K562 (cell line): ENCODE measurements around the gene SH3BP2. TPM values are rescaled to one million over a fixed set of nuclear protein-coding genes. Genes with fewer than 3 reads are reported as not detected.

Source experiments
- CBX1 ChIP-seq: sonication (generic); IDR thresholded peaks from 2 replicates; pipeline ENCODE4 v1.6.1; 2016; ENCODE audit warnings: antibody characterized with exemption, low read depth, mild to moderate bottlenecking
- CREB1 ChIP-seq, 2 experiments: sonication (generic) in 1 of 2; formaldehyde crosslinking in 1 of 2; IDR thresholded peaks; 2 replicates each; pipeline versions ENCODE4 v1.6.1 to v1.8.0; 2012 to 2022; ENCODE audit warnings: inconsistent platforms in 1 of 2, mild to moderate bottlenecking in 1 of 2, missing genetic modification reagents in 1 of 2, moderate library complexity in 1 of 2
- EP300 ChIP-seq: IDR thresholded peaks from 2 replicates; pipeline ENCODE4 v1.6.1; 2012; ENCODE audit warnings: low read length, improper control_type of control experiment
- ESRRB ChIP-seq: fragments of 250-450 bp; sonication (Bioruptor Pico); IDR thresholded peaks from 2 replicates; pipeline ENCODE4 v1.5.0; 2020; ENCODE audit warnings: mild to moderate bottlenecking, moderate library complexity, borderline replicate concordance
- FOXP1 ChIP-seq: sonication (generic); formaldehyde crosslinking; IDR thresholded peaks from 2 replicates; pipeline ENCODE4 v1.8.0; 2022; ENCODE audit warnings: mild to moderate bottlenecking, missing genetic modification reagents
- MEIS2 ChIP-seq: fragments of 450-650 bp; IDR thresholded peaks from 2 replicates; pipeline ENCODE4 v1.6.1; 2014; ENCODE audit warnings: mild to moderate bottlenecking; ENCODE audit not compliant: partially characterized antibody
- MITF ChIP-seq: IDR thresholded peaks from 2 replicates; pipeline ENCODE4 v1.6.1; 2014; ENCODE audit warnings: antibody characterized with exemption
- RFX1 ChIP-seq: fragments of 450-650 bp; IDR thresholded peaks from 2 replicates; pipeline ENCODE4 v1.6.1; 2016; ENCODE audit warnings: mild to moderate bottlenecking, moderate library complexity
- RFX5 ChIP-seq: IDR thresholded peaks from 2 replicates; pipeline ENCODE4 v1.6.1; 2011; ENCODE audit warnings: low read depth, mild to moderate bottlenecking, improper control_type of control experiment, low read length
- STAT6 ChIP-seq: sonication (generic); formaldehyde crosslinking; IDR thresholded peaks from 2 replicates; pipeline ENCODE4 v1.8.1; 2023; ENCODE audit warnings: mild to moderate bottlenecking, missing genetic modification reagents
- TBP ChIP-seq: optimal IDR thresholded peaks from 2 replicates; pipeline ENCODE3; 2011; ENCODE audit warnings: low read depth, low read length, improper control_type of control experiment
- TEAD4 ChIP-seq, 2 experiments: sonication (generic) in 1 of 2; formaldehyde crosslinking in 1 of 2; IDR thresholded peaks; 2 replicates each; pipeline versions ENCODE4 v1.6.1 to v1.8.0; 2012 to 2022; ENCODE audit warnings: borderline replicate concordance in 1 of 2, inconsistent platforms in 1 of 2, low read length in 1 of 2, mild to moderate bottlenecking in 1 of 2, missing genetic modification reagents in 1 of 2
- ZNF384 ChIP-seq: IDR thresholded peaks from 2 replicates; pipeline ENCODE4 v1.6.1; 2012; ENCODE audit warnings: low read depth, low read length, improper control_type of control experiment
- ZNF407 ChIP-seq: fragments of 450-650 bp; IDR thresholded peaks from 2 replicates; pipeline ENCODE4 v1.6.1; 2016; ENCODE audit warnings: low read depth
- ZNF696 ChIP-seq: fragments of 250-450 bp; sonication (Bioruptor Pico); conservative IDR thresholded peaks from 2 replicates; pipeline ENCODE4 v1.4.0; 2020; ENCODE audit warnings: mild to moderate bottlenecking, moderate library complexity
- ZNF830 ChIP-seq: fragments of 250-450 bp; sonication (Bioruptor Pico); IDR thresholded peaks from 2 replicates; pipeline ENCODE4 v1.5.0; 2021; ENCODE audit warnings: mild to moderate bottlenecking
- polyA plus RNA-seq, 8 experiments: library from polyadenylated mRNA; depleted of rRNA in 4 of 8; stranded (reverse) in 5 of 8; unstranded in 3 of 8; fragments of >200 nt; fragmentation: Nextera tagmentation in 2 of 8; fragmentation: Illumina TruSeq in 1 of 8; extraction: Ambion mirVana in 2 of 8; extraction: Trizol in 1 of 8; gene quantifications; 2 replicates each; pipeline versions ENCODE4 v1.2.1 to v1.2.3, GENCODE V29; 2011 to 2014; ENCODE audit warnings: inconsistent platforms in 1 of 8, missing spikeins in 1 of 8
- total RNA-seq, 7 experiments: library from RNA; depleted of rRNA in 6 of 7; stranded (reverse); fragments of >200 nt in 6 of 7; fragmentation: Illumina TruSeq in 2 of 7; extraction: Trizol in 2 of 7; gene quantifications; 2 replicates each; pipeline versions ENCODE4 v1.2.1 to v1.2.3, GENCODE V29; 2011 to 2021; ENCODE audit warnings: low replicate concordance in 1 of 7

Gene SH3BP2
- total and polyA plus RNA-seq, 9 of the 15 experiments (the other 6 are each of a cell fraction or from before 2014, with no cell fraction given): 0.34 to 16.0 (median 5.1) TPM

- TF ChIP-seq ZNF830 (CRISPR knock-in tag) (no peak), RFX5 (no peak), STAT6 (CRISPR knock-in tag) (no peak), TBP (peak; percentile 22), CREB1 (IDR thresholded peaks at IDR 0.05) (no peak), CREB1 (CRISPR knock-in tag; IDR thresholded peaks at IDR 0.05) (no peak), EP300 (peak; percentile 49), ZNF696 (CRISPR knock-in tag) (no peak), ZNF384 (no peak), MEIS2 (no peak), TEAD4 (IDR thresholded peaks at IDR 0.05; ENCODE audit: low read length) (peak; percentile 26; the same call in 1 of the 2 replicates), TEAD4 (CRISPR knock-in tag; IDR thresholded peaks at IDR 0.05; ENCODE audit: borderline replicate concordance) (no peak), MITF (no peak), CBX1 (no peak), ESRRB (CRISPR knock-in tag) (no peak), ZNF407 (no peak), RFX1 (no peak), FOXP1 (CRISPR knock-in tag) (0 out of 2 replicates have a peak, but pooled peaks have one; percentile 34)
Observed at GRCh38 chr4:2843941-2844584, 51.2 kb downstream of the SH3BP2 start (continued).
